LNCaP clone FGC (cell line): Measurements from ENCODE around the gene KIAA1191.
"Not testable (repeated sequence)": the region's sequence is repeated elsewhere in the genome, so short reads cannot be mapped to it uniquely, and the experiment has no call there.

Experiments
- DNase-seq: peaks from one replicate; pipeline ENCODE4 v3.0.0-alpha.2; 2011; ENCODE audit warnings: low read depth
- H3K4me3 ChIP-seq: 2 replicates; pipeline ENCODE4 v1.5.1; 2011; ENCODE audit warnings: mild to moderate bottlenecking, low read depth, low read length, control low read depth
- CTCF ChIP-seq: IDR thresholded peaks from 2 replicates; pipeline ENCODE4 v1.5.1; 2012; ENCODE audit warnings: mild to moderate bottlenecking; ENCODE audit not compliant: control insufficient read depth, insufficient read depth; ENCODE audit errors: extremely low read depth

KIAA1191 gene

GRCh38 chr5:176339304-176339703 is 22.3 kb downstream of the KIAA1191 start:
- no peak for TF ChIP-seq CTCF
- no peak for DNase-seq

GRCh38 chr5:176337913-176338312 is 23.7 kb downstream of the KIAA1191 start:
- no peak for TF ChIP-seq CTCF
- DNase-seq, result no peak
- no peak overlapping the region for H3K4me3 ChIP-seq

More at GRCh38 chr5:176339304-176339703, 22.3 kb downstream of the KIAA1191 start:
- no peak overlapping the region for H3K4me3 ChIP-seq

GRCh38 chr5:176334031-176334770 is 27.4 kb downstream of the KIAA1191 start:
- TF ChIP-seq CTCF, result no peak
- no peak for DNase-seq
- no peak overlapping the region for H3K4me3 ChIP-seq

GRCh38 chr5:176320577-176320976 is 41.0 kb downstream of the KIAA1191 start:
- DNase-seq, result no peak
- TF ChIP-seq CTCF, result no peak

GRCh38 chr5:176319827-176320554 is 41.6 kb downstream of the KIAA1191 start:
- peak; percentile 28; the same call in 1 of the 2 replicates for TF ChIP-seq CTCF
- no peak for DNase-seq
- H3K4me3 ChIP-seq, result no peak overlapping the region

More at GRCh38 chr5:176320577-176320976, 41.0 kb downstream of the KIAA1191 start:
- no peak overlapping the region for H3K4me3 ChIP-seq

- no peak for DNase-seq
- no peak overlapping the region for H3K4me3 ChIP-seq
Observed at GRCh38 chr5:176317534-176318374, 43.8 kb downstream of the KIAA1191 start.

GRCh38 chr5:176305356-176305755 is 56.2 kb downstream of the KIAA1191 start:
- H3K4me3 ChIP-seq, DNase-seq: not testable (repeated sequence)

More at GRCh38 chr5:176317534-176318374, 43.8 kb downstream of the KIAA1191 start:
- no peak for TF ChIP-seq CTCF
